IPS-20b (cell line): ENCODE results near the gene ZBTB20.
"Not testable (repeated sequence)": the region's sequence is repeated elsewhere in the genome, so short reads cannot be mapped to it uniquely, and the experiment has no call there.

ENCODE experiments used
- H3K27ac ChIP-seq: one replicate; pipeline ENCODE4 v1.5.1; 2013; ENCODE audit warnings: low read length
- H3K27me3 ChIP-seq: 2 replicates; pipeline ENCODE4 v1.6.1; 2013; ENCODE audit warnings: mild to moderate bottlenecking, low read length, inconsistent platforms; ENCODE audit not compliant: insufficient read depth
- H3K36me3 ChIP-seq: 2 replicates; pipeline ENCODE4 v1.6.1; 2013; ENCODE audit warnings: low read depth, mild to moderate bottlenecking, inconsistent platforms, low read length, moderate library complexity; ENCODE audit not compliant: insufficient read depth
- H3K4me1 ChIP-seq: 2 replicates; pipeline ENCODE4 v1.6.1; 2013; ENCODE audit warnings: mild to moderate bottlenecking, control low read depth, inconsistent platforms, low read length, moderate library complexity; ENCODE audit not compliant: insufficient read depth
- H3K4me3 ChIP-seq: 2 replicates; pipeline ENCODE4 v1.5.1; 2013; ENCODE audit warnings: mild to moderate bottlenecking, low read length, inconsistent platforms
- H3K9ac ChIP-seq: 2 replicates; pipeline ENCODE4 v1.6.1; 2013; ENCODE audit warnings: low read depth, mild to moderate bottlenecking, inconsistent platforms, low read length, moderate library complexity
- H3K9me3 ChIP-seq: 2 replicates; pipeline ENCODE4 v1.6.1; 2013; ENCODE audit warnings: mild to moderate bottlenecking, low read depth, low read length, inconsistent platforms; ENCODE audit not compliant: insufficient read depth

ZBTB20 gene

DNA sequence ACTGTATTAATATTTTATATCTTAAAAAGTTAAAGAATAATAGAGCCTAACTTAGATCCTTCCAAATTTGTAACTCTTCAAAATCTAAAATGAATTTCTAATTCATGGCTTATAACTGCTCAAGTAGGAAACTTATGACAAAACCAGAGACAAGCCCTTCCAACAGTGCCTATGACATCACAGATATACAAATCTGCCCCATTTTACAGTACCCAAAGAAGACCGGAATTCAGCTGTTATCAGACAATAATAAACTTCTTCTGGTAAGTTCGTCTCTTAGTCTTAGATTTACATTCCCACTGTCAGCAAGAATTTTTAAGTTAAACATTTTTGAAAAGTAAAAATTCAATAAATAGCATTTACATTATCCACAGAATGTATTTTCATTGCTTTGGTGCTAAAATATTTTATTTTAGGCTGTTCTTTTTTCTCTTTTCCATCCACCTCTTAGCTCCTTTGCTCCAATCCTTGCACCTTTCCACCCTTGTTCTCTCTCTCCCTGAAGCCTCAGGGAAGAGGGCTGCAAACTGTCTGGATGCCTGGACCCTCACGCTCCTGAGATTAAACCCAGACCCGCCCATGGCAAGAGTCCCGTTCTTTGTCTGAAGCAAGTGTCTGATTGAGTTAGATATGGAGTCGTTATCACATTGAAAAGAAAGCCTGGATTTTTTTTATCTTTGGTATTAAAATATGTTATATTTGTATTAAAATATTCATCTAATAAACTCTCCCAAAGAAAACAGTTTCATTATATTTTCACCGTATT, 312.7 kb downstream of the ZBTB20 start:
- no peak overlapping the region for H3K4me3 ChIP-seq

GRCh38 chr3:114831861-114832260, 315.2 kb downstream of the ZBTB20 start:
- no peak overlapping the region for H3K9ac ChIP-seq
- H3K36me3 ChIP-seq: no peaks in the 10 kb centered on the region
- no peak overlapping the region for H3K27ac ChIP-seq
- no peaks in the 10 kb centered on the region for H3K9me3 ChIP-seq
- no peaks in the 10 kb centered on the region for H3K27me3 ChIP-seq
- H3K4me1 ChIP-seq: no peaks in the 10 kb centered on the region
- H3K4me3 ChIP-seq: no peak overlapping the region

More for the DNA sequence above, 312.7 kb downstream of the ZBTB20 start:
- H3K36me3 ChIP-seq: no peaks in the 10 kb centered on the region
- H3K27ac ChIP-seq: no peak overlapping the region
- no peaks in the 10 kb centered on the region for H3K4me1 ChIP-seq
- no peak overlapping the region for H3K9ac ChIP-seq
- H3K9me3 ChIP-seq: no peaks in the 10 kb centered on the region
- H3K27me3 ChIP-seq: no peaks in the 10 kb centered on the region

GRCh38 chr3:114830652-114831051, 316.4 kb downstream of the ZBTB20 start:
- H3K9me3 ChIP-seq: no peaks in the 10 kb centered on the region
- H3K4me3 ChIP-seq: no peak overlapping the region
- H3K27me3 ChIP-seq: no peaks in the 10 kb centered on the region
- no peak overlapping the region for H3K9ac ChIP-seq
- no peaks in the 10 kb centered on the region for H3K4me1 ChIP-seq
- no peaks in the 10 kb centered on the region for H3K36me3 ChIP-seq
- H3K27ac ChIP-seq: no peak overlapping the region

- Histone ChIP-seq H3K9me3 (no peaks in the 10 kb centered on the region), H3K4me3 (no peak overlapping the region), H3K4me1 (no peaks in the 10 kb centered on the region), H3K27ac (no peak overlapping the region), H3K9ac (no peak overlapping the region), H3K27me3 (no peaks in the 10 kb centered on the region), H3K36me3 (no peaks in the 10 kb centered on the region)
These were observed 317.3 kb downstream of the ZBTB20 start for GRCh38 chr3:114829783-114830182.

DNA sequence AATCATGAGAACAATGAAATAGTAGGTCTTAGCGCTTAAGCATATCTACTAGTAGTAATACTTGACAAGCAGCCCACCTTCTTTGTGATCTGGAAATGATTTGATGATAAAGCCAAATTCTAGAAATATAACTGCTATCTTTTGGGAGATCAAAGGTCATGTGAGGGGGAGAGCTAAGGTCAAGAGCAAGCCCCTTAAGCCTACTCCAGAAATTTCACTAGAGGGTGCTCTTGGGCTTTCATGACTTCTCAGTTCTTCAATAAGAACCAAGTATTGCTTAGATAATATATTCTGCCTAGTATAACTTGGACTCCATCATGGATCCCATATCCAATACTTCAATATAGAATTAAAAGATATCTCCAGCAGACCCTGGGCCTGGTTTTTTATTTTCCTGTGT, 319.6 kb downstream of the ZBTB20 start:
- H3K27ac ChIP-seq: no peak overlapping the region
- H3K4me3 ChIP-seq: no peak overlapping the region
- no peaks in the 10 kb centered on the region for H3K27me3 ChIP-seq
- no peaks in the 10 kb centered on the region for H3K9me3 ChIP-seq
- H3K9ac ChIP-seq: no peak overlapping the region
- no peaks in the 10 kb centered on the region for H3K36me3 ChIP-seq
- H3K4me1 ChIP-seq: no peaks in the 10 kb centered on the region

- H3K9ac ChIP-seq: no peak overlapping the region
These were observed 323.1 kb downstream of the ZBTB20 start for GRCh38 chr3:114824014-114824413.

DNA sequence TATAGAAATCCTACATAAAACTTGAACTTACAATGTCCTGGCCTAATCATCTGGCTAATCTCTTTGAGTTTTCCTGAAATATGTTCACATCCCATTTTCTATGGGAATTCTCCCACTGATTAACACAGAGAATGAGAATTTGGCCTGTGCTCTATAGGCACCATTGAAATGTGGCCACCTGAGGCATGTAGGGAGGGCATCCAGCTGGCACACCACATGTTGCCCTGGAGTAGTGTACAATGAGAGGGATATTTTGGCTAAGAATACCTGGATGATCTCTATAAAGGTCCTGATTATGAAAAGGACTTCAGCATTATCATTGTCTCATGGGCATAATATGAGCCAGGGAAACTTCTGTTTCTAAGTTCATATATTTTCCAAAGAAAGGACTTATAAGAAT, 324.0 kb downstream of the ZBTB20 start:
- Histone ChIP-seq H3K27ac (no peak overlapping the region), H3K4me3 (no peak overlapping the region), H3K27me3 (no peaks in the 10 kb centered on the region), H3K36me3 (no peaks in the 10 kb centered on the region), H3K4me1 (no peaks in the 10 kb centered on the region), H3K9me3 (no peaks in the 10 kb centered on the region), H3K9ac (no peak overlapping the region)

More at GRCh38 chr3:114824014-114824413, 323.1 kb downstream of the ZBTB20 start:
- H3K4me1 ChIP-seq: no peaks in the 10 kb centered on the region
- no peaks in the 10 kb centered on the region for H3K36me3 ChIP-seq
- H3K27me3 ChIP-seq: no peaks in the 10 kb centered on the region
- H3K9me3 ChIP-seq: no peaks in the 10 kb centered on the region
- no peak overlapping the region for H3K4me3 ChIP-seq
- H3K27ac ChIP-seq: no peak overlapping the region

DNA sequence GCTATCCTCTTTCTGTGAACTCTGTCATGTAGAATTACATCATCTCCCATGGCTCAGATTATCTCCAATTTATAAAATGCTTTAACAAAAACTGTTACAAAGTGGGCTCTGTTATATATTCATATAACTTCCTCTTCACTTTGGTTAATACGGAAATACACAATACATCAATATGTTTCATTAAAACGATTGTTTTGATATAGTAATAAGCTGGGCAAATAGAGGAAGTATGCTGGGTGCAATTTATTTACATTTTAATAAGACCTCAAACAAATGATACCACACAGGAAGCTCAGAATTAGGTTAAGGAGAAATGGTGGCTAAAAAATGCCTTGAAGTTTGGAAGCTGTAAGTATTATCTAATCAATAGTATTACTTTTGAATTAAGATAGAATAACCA, 331.0 kb downstream of the ZBTB20 start:
- no peaks in the 10 kb centered on the region for H3K27me3 ChIP-seq

GRCh38 chr3:114812541-114813238, 334.4 kb downstream of the ZBTB20 start:
- not testable (repeated sequence) for H3K9me3 ChIP-seq, H3K36me3 ChIP-seq, H3K4me1 ChIP-seq, H3K27me3 ChIP-seq, H3K9ac ChIP-seq, H3K27ac ChIP-seq, H3K4me3 ChIP-seq

More for the DNA sequence above, 331.0 kb downstream of the ZBTB20 start:
- no peaks in the 10 kb centered on the region for H3K4me1 ChIP-seq
- no peak overlapping the region for H3K27ac ChIP-seq
- H3K4me3 ChIP-seq: no peak overlapping the region
- H3K36me3 ChIP-seq: no peaks in the 10 kb centered on the region
- H3K9me3 ChIP-seq: no peaks in the 10 kb centered on the region
- H3K9ac ChIP-seq: no peak overlapping the region

GRCh38 chr3:114809668-114810413, 337.2 kb downstream of the ZBTB20 start:
- no peak overlapping the region for H3K9ac ChIP-seq
- no peak overlapping the region for H3K27ac ChIP-seq
- no peaks in the 10 kb centered on the region for H3K36me3 ChIP-seq

GRCh38 chr3:114804099-114804498, 343.0 kb downstream of the ZBTB20 start:
- H3K9ac ChIP-seq: no peak overlapping the region
- no peaks in the 10 kb centered on the region for H3K9me3 ChIP-seq
- no peak overlapping the region for H3K27ac ChIP-seq
- peaks cover 6% of the 10 kb centered on the region for H3K4me1 ChIP-seq
- H3K27me3 ChIP-seq: no peaks in the 10 kb centered on the region
- no peaks in the 10 kb centered on the region for H3K36me3 ChIP-seq
- H3K4me3 ChIP-seq: no peak overlapping the region

More at GRCh38 chr3:114809668-114810413, 337.2 kb downstream of the ZBTB20 start:
- no peaks in the 10 kb centered on the region for H3K27me3 ChIP-seq
- no peaks in the 10 kb centered on the region; the same call in 1 of the 2 replicates for H3K4me1 ChIP-seq
- no peak overlapping the region for H3K4me3 ChIP-seq
- H3K9me3 ChIP-seq: no peaks in the 10 kb centered on the region
